IMR-90 (cell line): ENCODE measurements around the gene LBH. TPM values are rescaled to one million over a fixed set of nuclear protein-coding genes. Genes with fewer than 3 reads are reported as not detected.

Experiments
- ATAC-seq: fragments of 200-7000 bp; cut with Tn5 transposase; 2 replicates; pipeline ENCODE4 v1.9.1; 2020; ENCODE audit warnings: low read depth, mild to moderate bottlenecking, moderate library complexity
- BruUV-seq: library from RNA; stranded (reverse); fragments of 400-500 nt; replicated peaks from 2 replicates; lab custom pipeline; 2021; lab: Mats Ljungman, UMichigan
- CTCF ChIA-PET: fragments of 300-600 bp; formaldehyde crosslinking; extraction: SDS; loops from one replicate; lab custom pipeline; 2021; ENCODE audit warnings: antibody characterized with exemption; lab: Yijun Ruan, JAX
- POLR2A ChIA-PET: fragments of 300-600 bp; sonication (Branson Sonifier 250); formaldehyde crosslinking; loops from one replicate; lab custom pipeline; 2022; ENCODE audit warnings: antibody characterized with exemption; ENCODE audit not compliant: unreplicated experiment; lab: Charles Lee
- DNase-seq: peaks from one replicate; pipeline ENCODE4 v3.0.0; 2013
- H2AFZ ChIP-seq: replicated peaks from 2 replicates; pipeline ENCODE3; 2013; ENCODE audit warnings: low read length, mild to moderate bottlenecking; ENCODE audit not compliant: poor library complexity
- H2AK5ac ChIP-seq: 2 replicates; pipeline ENCODE4 v1.6.1; 2013; ENCODE audit warnings: low read depth, low read length, inconsistent platforms
- H2AK9ac ChIP-seq: replicated peaks from 2 replicates; pipeline ENCODE3; 2013; ENCODE audit warnings: mild to moderate bottlenecking, low read depth, low read length, moderate library complexity; ENCODE audit not compliant: poor library complexity
- H2BK120ac ChIP-seq: 2 replicates; pipeline ENCODE4 v1.6.1; 2013; ENCODE audit warnings: low read depth, low read length, inconsistent platforms
- H2BK15ac ChIP-seq: 3 replicates; pipeline ENCODE4 v1.6.1; 2013; ENCODE audit warnings: low read depth, low read length, inconsistent platforms
- H2BK20ac ChIP-seq: 2 replicates; pipeline ENCODE4 v1.6.1; 2013; ENCODE audit warnings: low read depth, mild to moderate bottlenecking, inconsistent platforms, low read length, moderate library complexity
- H2BK5ac ChIP-seq: 2 replicates; pipeline ENCODE4 v1.6.1; 2013; ENCODE audit warnings: mild to moderate bottlenecking, low read depth, low read length, inconsistent platforms; ENCODE audit not compliant: poor library complexity, severe bottlenecking
- H3K14ac ChIP-seq: replicated peaks from 2 replicates; pipeline ENCODE4 v1.6.1; 2013; ENCODE audit warnings: low read depth, low read length, inconsistent platforms
- H3K18ac ChIP-seq: 2 replicates; pipeline ENCODE4 v1.6.1; 2013; ENCODE audit warnings: low read depth, low read length, control low read depth
- H3K23ac ChIP-seq: 2 replicates; pipeline ENCODE4 v1.6.1; 2013; ENCODE audit warnings: low read depth, low read length, inconsistent platforms
- H3K27ac ChIP-seq: 2 replicates; pipeline ENCODE4 v1.5.1; 2013; ENCODE audit warnings: mild to moderate bottlenecking, control low read depth, low read length; ENCODE audit not compliant: insufficient read depth
- H3K27me3 ChIP-seq: 2 replicates; pipeline ENCODE4 v1.6.1; 2013; ENCODE audit warnings: low read length; ENCODE audit not compliant: control insufficient read depth, insufficient read depth
- H3K36me3 ChIP-seq: 2 replicates; pipeline ENCODE4 v1.6.1; 2013; ENCODE audit warnings: low read length, mixed read lengths; ENCODE audit not compliant: control insufficient read depth, insufficient read depth
- H3K4ac ChIP-seq: 2 replicates; pipeline ENCODE4 v1.6.1; 2013; ENCODE audit warnings: low read depth, low read length, inconsistent platforms
- H3K4me1 ChIP-seq: 2 replicates; pipeline ENCODE4 v1.6.1; 2013; ENCODE audit warnings: low read length, mixed read lengths; ENCODE audit not compliant: control insufficient read depth, insufficient read depth
- H3K4me2 ChIP-seq: 2 replicates; pipeline ENCODE4 v1.6.1; 2013; ENCODE audit warnings: low read depth, mild to moderate bottlenecking, control low read depth, low read length, moderate library complexity
- H3K4me3 ChIP-seq: 2 replicates; pipeline ENCODE4 v1.5.1; 2013; ENCODE audit warnings: low read depth, mild to moderate bottlenecking, control low read depth, low read length, moderate library complexity; ENCODE audit not compliant: insufficient read depth
- H3K56ac ChIP-seq: 2 replicates; pipeline ENCODE4 v1.6.1; 2013; ENCODE audit warnings: low read length, inconsistent platforms; ENCODE audit not compliant: insufficient read depth; ENCODE audit errors: extremely low read depth
- H3K79me1 ChIP-seq, 2 experiments: 2 replicates each; pipeline ENCODE4 v1.6.1; 2013; ENCODE audit warnings: low read length in 2 of 2, inconsistent platforms in 1 of 2, low read depth in 1 of 2
- H3K9ac ChIP-seq: 2 replicates; pipeline ENCODE4 v1.6.1; 2013; ENCODE audit warnings: low read depth, low read length, control low read depth
- H3K9me1 ChIP-seq: 2 replicates; pipeline ENCODE4 v1.6.1; 2013; ENCODE audit warnings: low read length, inconsistent platforms; ENCODE audit not compliant: insufficient read depth
- H3K9me3 ChIP-seq: 2 replicates; pipeline ENCODE4 v1.6.1; 2013; ENCODE audit warnings: low read length; ENCODE audit not compliant: control insufficient read depth, insufficient read depth
- H4K20me1 ChIP-seq: 2 replicates; pipeline ENCODE4 v1.6.1; 2013; ENCODE audit warnings: low read length, inconsistent platforms; ENCODE audit not compliant: insufficient read depth
- H4K5ac ChIP-seq: 2 replicates; pipeline ENCODE4 v1.6.1; 2013; ENCODE audit warnings: mild to moderate bottlenecking, low read depth, low read length, control low read depth
- H4K8ac ChIP-seq, 2 experiments: 2 replicates each; pipeline ENCODE4 v1.6.1; 2013; ENCODE audit warnings: low read depth in 2 of 2, low read length in 2 of 2, control low read depth in 1 of 2, inconsistent platforms in 1 of 2
- H4K91ac ChIP-seq: 2 replicates; pipeline ENCODE4 v1.6.1; 2013; ENCODE audit warnings: low read depth, low read length, inconsistent platforms; ENCODE audit not compliant: insufficient read depth
- BHLHE40 ChIP-seq: fragments of 150-350 bp; IDR thresholded peaks from 2 replicates; pipeline ENCODE4 v1.6.1; 2016; ENCODE audit warnings: mild to moderate bottlenecking, low read depth, low read length
- CEBPB ChIP-seq: IDR thresholded peaks from 2 replicates; pipeline ENCODE4 v1.6.1; 2012; ENCODE audit warnings: low read depth, low read length, improper control_type of control experiment
- FOS ChIP-seq: fragments of 150-350 bp; IDR thresholded peaks from 2 replicates; pipeline ENCODE4 v1.6.1; 2016; ENCODE audit warnings: low read depth, low read length
- MAZ ChIP-seq: IDR thresholded peaks from 2 replicates; pipeline ENCODE4 v1.6.1; 2012; ENCODE audit warnings: low read depth, mild to moderate bottlenecking, low read length, improper control_type of control experiment, moderate library complexity, borderline replicate concordance
- MXI1 ChIP-seq: IDR thresholded peaks from 2 replicates; pipeline ENCODE4 v1.6.1; 2012; ENCODE audit warnings: low read depth, mild to moderate bottlenecking, low read length, moderate library complexity, borderline replicate concordance
- NFE2L2 ChIP-seq: fragments of 150-350 bp; IDR thresholded peaks from 2 replicates; pipeline ENCODE4 v1.6.1; 2016; ENCODE audit warnings: low read depth, mild to moderate bottlenecking, low read length
- POLR2A ChIP-seq: IDR thresholded peaks from 2 replicates; pipeline ENCODE4 v1.6.1; 2012; ENCODE audit warnings: mild to moderate bottlenecking, low read depth, low read length
- RAD21 ChIP-seq: IDR thresholded peaks from 2 replicates; pipeline ENCODE4 v1.6.1; 2012; ENCODE audit warnings: low read length, improper control_type of control experiment
- RCOR1 ChIP-seq: IDR thresholded peaks from 2 replicates; pipeline ENCODE4 v1.6.1; 2012; ENCODE audit warnings: mild to moderate bottlenecking, low read length, improper control_type of control experiment; ENCODE audit not compliant: insufficient replicate concordance
- SMC3 ChIP-seq: fragments of 150-350 bp; IDR thresholded peaks from 2 replicates; pipeline ENCODE4 v1.6.1; 2016; ENCODE audit warnings: low read depth, mild to moderate bottlenecking, antibody characterized with exemption, low read length, moderate library complexity
- WGBS, 2 experiments: methylation state at CpG; one replicate each; pipeline versions ENCODE4 v1.1.5 to v1.1.7; 2013; ENCODE audit warnings: missing lambda C conversion rate in 2 of 2; ENCODE audit not compliant: insufficient read length in 1 of 2; ENCODE audit errors: extremely low coverage in 2 of 2; 5-methylcytosine and 5-hydroxymethylcytosine counted together
- dilution Hi-C: fragments of 300-500 bp; cut with HindIII; formaldehyde crosslinking; loops from one replicate; pipeline ENCODE4 v1.14.3; 2018; ENCODE audit warnings: low sequenced_read_pairs; ENCODE audit not compliant: unreplicated experiment
- in situ Hi-C: fragments of 300-500 bp; cut with MboI; formaldehyde crosslinking; loops from 3 replicates; pipeline ENCODE4 v1.14.3; 2019; ENCODE audit warnings: low sequenced_read_pairs, inconsistent platforms, mixed read lengths
- intact Hi-C: fragments of 100-400 bp; cut with micrococcal nuclease; formaldehyde crosslinking; loops from 2 replicates; pipeline ENCODE4 v1.10.0; 2022
- polyA plus RNA-seq, 3 experiments: library from polyadenylated mRNA; depleted of rRNA; stranded (reverse); fragments of >200 nt; gene quantifications; 2 replicates each; pipeline ENCODE4 v1.2.3, GENCODE V29; 2012; ENCODE audit warnings: low replicate concordance in 1 of 3
- total RNA-seq: library from RNA; depleted of rRNA; stranded (reverse); fragments of >200 nt; gene quantifications from 2 replicates; pipeline ENCODE4 v1.2.3, GENCODE V29; 2012
- TF ChIP-seq, protein P1 (sequence below): fragments of 150-350 bp; IDR thresholded peaks from 2 replicates; pipeline ENCODE4 v1.6.1; 2016; ENCODE audit warnings: low read depth, mild to moderate bottlenecking, low read length, moderate library complexity, borderline replicate concordance
- TF ChIP-seq, protein P2 (sequence below): conservative IDR thresholded peaks from 2 replicates; pipeline ENCODE4 v1.5.1; 2012; ENCODE audit warnings: mild to moderate bottlenecking, low read depth, low read length, improper control_type of control experiment

LBH gene
- total and polyA plus RNA-seq, 2 of the 4 experiments (the other 2 are of a cell fraction), result 158 to 202 TPM

DNA sequence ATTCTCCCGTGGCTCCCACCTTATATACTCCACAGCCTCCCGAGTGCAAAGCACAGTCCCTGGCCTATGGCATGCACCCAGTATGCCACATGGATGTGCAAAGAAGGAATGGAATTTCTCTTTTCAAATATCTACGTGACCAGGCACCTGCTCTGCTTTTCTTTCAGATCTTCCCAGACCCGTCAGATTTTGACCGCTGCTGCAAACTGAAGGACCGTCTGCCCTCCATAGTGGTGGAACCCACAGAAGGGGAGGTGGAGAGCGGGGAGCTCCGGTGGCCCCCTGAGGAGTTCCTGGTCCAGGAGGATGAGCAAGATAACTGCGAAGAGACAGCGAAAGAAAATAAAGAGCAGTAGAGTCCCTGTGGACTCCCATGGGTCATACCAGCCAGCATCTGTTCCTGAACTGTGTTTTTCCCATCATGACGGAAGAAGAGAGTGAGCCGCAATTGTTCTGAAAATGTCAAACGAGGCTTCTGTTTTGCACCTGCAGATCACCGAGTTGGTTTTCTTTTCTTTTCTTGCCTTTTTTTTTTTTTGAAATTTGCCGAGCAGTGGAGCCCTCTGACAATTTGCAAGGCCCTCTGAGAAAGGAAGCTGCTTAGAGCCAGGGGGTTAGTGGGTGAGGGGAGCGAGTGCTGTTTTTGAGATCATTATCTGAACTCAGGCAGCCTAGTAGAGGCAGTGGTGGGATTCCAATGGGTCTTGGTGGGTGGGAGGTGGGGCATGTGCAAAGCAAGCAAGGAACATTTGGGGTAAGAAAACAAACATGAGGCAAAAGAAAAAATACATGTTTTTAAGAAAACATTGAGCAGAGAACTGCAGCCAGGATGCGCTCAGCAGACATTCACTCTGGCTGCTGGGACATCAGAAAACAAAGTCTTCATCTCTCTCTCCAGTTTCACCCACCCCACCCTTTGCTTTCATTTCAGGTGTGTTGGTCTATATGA, 26.2 kb downstream of the LBH start (continued):
- no peak for TF ChIP-seq CEBPB
- no peak for TF ChIP-seq RCOR1
- no peak for TF ChIP-seq POLR2A

DNA sequence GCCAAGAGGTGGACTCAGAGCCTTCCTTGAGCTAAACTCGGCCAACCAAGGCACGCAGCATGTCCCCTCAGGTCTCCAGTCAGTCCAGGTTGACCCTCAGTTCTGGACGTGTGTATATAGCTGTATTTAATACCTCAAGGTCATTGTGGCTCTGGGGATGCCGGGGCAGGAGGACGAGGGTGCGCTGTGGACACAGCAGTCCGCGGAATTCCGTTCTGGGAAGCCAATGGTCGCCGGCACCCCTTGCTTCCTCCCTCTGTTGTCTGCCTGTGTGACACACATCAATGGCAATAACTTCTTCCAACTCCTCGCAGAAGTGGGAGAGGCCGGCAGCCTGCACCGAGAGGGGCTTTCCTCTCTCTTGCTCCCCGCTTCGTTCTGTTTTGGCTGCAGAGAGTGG, 27.7 kb downstream of the LBH start:
- no peak for ATAC-seq
- TF ChIP-seq BHLHE40 (no peak), RAD21 (no peak), MXI1 (no peak), MAZ (no peak), NFE2L2 (no peak), FOS (no peak), RCOR1 (no peak), POLR2A (no peak), SMC3 (no peak)
- TF ChIP-seq, protein P1, sequence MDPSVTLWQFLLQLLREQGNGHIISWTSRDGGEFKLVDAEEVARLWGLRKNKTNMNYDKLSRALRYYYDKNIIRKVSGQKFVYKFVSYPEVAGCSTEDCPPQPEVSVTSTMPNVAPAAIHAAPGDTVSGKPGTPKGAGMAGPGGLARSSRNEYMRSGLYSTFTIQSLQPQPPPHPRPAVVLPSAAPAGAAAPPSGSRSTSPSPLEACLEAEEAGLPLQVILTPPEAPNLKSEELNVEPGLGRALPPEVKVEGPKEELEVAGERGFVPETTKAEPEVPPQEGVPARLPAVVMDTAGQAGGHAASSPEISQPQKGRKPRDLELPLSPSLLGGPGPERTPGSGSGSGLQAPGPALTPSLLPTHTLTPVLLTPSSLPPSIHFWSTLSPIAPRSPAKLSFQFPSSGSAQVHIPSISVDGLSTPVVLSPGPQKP, result no peak
- TF ChIP-seq, protein P2, sequence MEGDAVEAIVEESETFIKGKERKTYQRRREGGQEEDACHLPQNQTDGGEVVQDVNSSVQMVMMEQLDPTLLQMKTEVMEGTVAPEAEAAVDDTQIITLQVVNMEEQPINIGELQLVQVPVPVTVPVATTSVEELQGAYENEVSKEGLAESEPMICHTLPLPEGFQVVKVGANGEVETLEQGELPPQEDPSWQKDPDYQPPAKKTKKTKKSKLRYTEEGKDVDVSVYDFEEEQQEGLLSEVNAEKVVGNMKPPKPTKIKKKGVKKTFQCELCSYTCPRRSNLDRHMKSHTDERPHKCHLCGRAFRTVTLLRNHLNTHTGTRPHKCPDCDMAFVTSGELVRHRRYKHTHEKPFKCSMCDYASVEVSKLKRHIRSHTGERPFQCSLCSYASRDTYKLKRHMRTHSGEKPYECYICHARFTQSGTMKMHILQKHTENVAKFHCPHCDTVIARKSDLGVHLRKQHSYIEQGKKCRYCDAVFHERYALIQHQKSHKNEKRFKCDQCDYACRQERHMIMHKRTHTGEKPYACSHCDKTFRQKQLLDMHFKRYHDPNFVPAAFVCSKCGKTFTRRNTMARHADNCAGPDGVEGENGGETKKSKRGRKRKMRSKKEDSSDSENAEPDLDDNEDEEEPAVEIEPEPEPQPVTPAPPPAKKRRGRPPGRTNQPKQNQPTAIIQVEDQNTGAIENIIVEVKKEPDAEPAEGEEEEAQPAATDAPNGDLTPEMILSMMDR, result no peak

More for the DNA sequence above, 27.7 kb downstream of the LBH start:
- Histone ChIP-seq H3K9me1 (peaks cover 30% of the 10 kb centered on the region), H3K27ac (peak overlapping the region; percentile 24), H4K91ac (peak overlapping the region; percentile 34; the same call in 1 of the 2 replicates), H3K18ac (peak overlapping the region; percentile 32), H2BK120ac (no peak overlapping the region), H4K5ac (peak overlapping the region; percentile 22), H2AK5ac (peak overlapping the region; percentile 46; the same call in 1 of the 2 replicates), H3K36me3 (peaks cover 62% of the 10 kb centered on the region), H3K9me3 (peaks cover 9% of the 10 kb centered on the region), H2AK9ac (no peak overlapping the region), H3K23ac (no peak overlapping the region), H4K8ac (peak overlapping the region; percentile 53 to 58; a peak in 3 of 4 replicates), H3K4me2 (no peak overlapping the region), H2BK20ac (no peak overlapping the region), H3K56ac (no peak overlapping the region), H2AFZ (no peak overlapping the region), H3K4me3 (no peak overlapping the region), H3K9ac (no peak overlapping the region), H2BK15ac (no peak overlapping the region), H3K4ac (peak overlapping the region; percentile 41; the same call in 1 of the 2 replicates), H3K79me1 (peaks cover 40 to 58% of the 10 kb centered on the region in 2 experiments), H4K20me1 (peaks cover 60% of the 10 kb centered on the region), H3K27me3 (no peaks in the 10 kb centered on the region), H3K14ac (peak overlapping the region; percentile 51; the same call in 1 of the 2 replicates), H3K4me1 (peaks cover 22% of the 10 kb centered on the region), H2BK5ac (peak overlapping the region; percentile 81)
- BruUV-seq, result no TSS peak
- intact Hi-C loops, result no loop called here
- DNase-seq, result no peak
- ChIA-PET POLR2A (interaction anchor here (0.7 kb wide), 1 partner anchor 163 kb away, joined by 4 read pairs; no protein-coding TSS in a partner anchor), CTCF (interaction anchor here (1.5 kb wide), 1 partner anchor 20 kb away, joined by 3 read pairs; no protein-coding TSS in a partner anchor)
- dilution Hi-C loops, result no loop called here
- no CpG with 5 or more reads among the region's 16 CpGs for WGBS, 2 experiments
- in situ Hi-C loops, result no loop called here
